ENCODE measurements around the gene RNF43.
A peak's percentile ranks its signal among the peaks of the same experiment; 100 is the strongest.
"Not testable (repeated sequence)": the region's sequence is repeated elsewhere in the genome, so short reads cannot be mapped to it uniquely, and the experiment has no call there.

The RNF43 gene

DNA sequence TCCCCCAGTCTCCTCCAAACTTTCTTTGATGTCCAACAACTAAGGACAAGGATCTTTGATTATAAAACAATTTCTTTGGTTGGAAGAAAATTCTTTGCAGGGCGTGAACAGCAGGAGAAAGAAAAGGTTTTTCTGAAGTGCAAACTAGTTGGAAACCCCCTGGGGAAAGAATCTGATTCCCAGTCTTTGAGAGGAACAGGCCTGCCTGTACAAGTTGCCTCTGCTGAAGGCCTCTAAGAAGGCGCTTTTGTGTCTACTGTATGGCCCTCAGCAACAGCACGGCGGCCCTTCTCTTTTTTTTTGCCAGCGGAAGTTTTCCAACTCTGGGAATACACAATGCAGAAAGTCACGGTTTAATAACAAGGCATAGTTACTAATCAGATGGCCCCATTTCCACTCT, 14.0 kb downstream of the RNF43 start:
- no peak for DNase-seq

DNA sequence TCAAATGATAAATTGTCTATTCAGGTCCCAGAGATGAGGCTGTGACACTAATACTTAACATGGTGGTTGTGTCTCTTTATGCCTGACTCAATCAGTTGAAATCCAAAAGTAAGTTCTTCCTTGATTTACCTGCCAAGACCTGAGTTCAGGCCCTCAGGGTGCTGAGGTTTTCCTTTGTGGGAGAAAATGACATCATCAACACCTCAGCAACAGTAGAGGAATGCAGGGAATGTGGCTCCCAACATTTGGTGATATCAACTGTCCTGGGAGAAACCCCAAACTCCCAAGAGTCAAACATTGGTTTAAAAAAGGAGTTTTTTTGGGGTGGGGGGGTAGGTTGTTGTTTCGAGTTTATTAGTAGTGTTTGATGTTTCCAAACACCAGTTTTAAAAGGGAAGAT, 14.7 kb downstream of the RNF43 start:
- no peak for DNase-seq

DNA sequence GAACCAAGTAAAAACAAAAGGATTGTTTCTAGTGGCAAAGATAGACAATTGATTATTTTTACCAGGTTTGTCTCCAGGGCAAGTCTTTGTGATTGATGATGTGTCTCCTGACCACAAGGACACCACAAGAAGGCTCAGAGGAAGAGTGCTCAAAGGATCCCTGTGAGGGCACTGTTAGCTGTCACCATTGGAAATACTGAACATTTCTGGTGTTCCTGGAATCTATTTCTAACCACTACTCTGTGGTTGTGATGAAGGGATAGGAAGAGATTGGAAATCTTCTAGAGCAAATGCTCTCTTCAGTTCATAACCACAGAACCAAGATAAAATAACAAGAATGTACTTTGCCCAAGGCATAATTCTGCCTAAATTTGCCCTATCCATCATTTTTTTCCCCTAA, 15.3 kb downstream of the RNF43 start:
- no peak for DNase-seq

DNA sequence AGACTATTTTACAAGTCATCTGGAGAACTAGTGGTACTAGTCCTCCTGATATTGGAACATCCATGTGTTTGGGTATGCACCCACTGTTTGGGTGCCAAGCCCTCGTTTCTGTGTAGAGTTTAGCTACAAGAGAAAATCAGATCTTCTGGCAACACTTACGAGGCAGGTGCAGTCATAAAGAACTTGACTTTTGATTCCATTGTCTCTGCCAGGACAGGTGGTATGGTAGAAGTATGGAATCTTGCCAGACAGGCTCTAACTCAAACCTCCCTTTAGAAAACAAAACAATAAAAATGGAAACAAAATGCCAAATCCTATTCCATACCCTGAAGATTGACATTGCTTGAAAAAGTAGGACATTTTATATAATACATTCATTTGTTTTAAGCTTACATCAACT, 16.0 kb downstream of the RNF43 start:
- DNase-seq, result no peak

DNA sequence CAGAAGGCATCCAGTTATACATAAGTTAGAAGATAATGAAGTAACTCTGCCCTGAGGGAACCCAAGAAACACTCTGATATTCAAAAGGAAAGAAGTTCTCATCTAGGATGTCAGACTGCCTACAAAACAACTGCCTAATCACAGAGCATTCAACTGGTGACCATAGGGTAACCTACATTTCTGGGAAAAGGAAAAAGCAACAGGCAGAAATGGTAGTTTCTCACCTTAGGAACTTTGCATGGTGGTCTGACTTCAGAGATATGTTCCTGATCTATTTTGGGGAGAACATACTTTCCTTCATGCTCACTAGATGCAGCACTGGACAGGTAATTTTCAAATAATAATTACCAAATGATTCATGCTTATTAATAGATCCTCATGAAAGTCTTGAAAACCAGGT, 16.5 kb downstream of the RNF43 start:
- DNase-seq, result no peak

DNA sequence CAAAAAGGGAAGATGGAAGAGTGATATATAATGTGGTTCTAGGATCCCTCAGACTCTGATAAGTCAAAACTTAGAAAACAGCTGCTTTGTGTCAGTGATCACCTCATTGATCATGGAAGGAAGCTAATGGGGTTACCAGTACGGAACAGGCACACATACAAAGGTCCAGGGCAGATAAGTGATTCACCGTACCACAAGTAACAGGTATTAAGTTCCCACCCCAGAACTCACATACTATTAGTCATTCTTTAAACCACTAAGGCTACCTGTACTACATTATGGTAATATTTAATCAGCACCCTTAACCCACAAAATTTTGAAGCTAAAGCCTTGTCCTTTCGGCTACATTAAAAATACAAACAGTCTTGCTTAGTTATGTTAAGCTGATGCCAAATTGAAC, 17.4 kb downstream of the RNF43 start:
- DNase-seq, result no peak

DNA sequence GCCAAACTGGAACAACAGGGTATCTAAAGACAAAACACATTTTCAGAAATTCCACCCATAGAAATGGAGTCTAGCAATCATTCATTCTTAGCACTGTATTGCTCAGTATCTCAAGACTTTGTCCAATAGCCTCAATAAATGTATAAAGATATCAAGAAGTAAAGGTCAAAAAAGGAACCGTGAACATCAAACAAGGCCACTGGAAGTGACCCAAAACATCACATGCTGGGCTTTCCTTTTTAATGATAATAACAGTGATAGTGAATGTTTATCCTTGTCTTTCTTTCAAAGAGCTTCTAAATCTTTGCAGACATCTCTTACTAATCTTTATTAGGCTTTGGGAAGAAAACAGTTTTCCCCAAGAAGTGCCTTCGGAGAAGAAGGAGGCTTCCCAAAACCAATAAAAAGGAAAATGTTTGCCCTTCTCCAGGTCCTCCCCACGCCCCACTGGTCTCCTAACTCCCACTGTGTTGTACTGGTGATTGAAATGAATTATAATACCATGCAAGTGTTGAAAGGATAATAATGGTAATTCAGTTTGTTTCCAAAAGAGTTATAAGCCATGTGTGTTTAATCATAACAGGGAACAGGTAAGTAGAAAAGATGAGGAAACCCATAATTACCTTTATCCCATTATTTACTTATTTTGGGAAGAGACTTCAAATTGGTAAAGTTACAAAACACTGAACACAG, 18.6 kb downstream of the RNF43 start:
- DNase-seq, result no peak

DNA sequence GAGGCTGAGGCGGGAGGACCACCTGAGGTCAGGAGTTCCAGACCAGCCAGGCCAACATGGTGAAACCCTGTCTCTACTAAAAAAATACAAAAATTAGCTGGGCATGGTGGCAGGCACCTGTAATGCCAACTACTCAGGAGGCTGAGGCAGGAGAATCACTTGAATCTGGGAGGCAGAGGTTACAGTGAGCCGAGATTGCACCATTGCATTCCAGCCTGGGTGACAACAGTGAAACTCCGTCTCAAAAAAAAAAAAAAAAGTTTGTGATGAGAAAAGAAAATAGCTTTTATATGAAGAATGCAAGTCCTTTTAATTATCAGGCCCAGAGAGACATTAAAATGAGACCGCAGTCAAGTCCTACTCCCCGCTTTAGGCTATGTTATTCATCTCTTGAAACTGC, 19.9 kb downstream of the RNF43 start:
- DNase-seq, result not testable (repeated sequence)

DNA sequence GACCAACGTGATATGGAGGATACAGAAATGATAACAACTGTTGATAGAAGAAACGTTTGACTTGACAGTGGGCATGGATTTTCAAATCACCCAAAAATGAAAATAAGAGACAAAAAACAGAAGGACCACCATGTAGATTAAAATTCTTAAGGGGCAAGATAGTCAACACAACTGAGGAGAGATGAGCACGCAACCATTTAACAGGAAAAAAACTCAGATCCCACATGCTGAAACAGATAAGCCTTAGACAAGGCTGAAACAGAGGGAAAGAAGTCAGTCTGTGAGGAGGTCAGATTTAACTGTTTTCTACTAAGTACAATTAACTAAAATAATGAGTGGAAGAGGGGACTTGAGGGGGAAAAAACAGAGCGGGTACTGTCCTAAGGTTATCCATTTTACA, 21.2 kb downstream of the RNF43 start:
- no peak for DNase-seq

DNA sequence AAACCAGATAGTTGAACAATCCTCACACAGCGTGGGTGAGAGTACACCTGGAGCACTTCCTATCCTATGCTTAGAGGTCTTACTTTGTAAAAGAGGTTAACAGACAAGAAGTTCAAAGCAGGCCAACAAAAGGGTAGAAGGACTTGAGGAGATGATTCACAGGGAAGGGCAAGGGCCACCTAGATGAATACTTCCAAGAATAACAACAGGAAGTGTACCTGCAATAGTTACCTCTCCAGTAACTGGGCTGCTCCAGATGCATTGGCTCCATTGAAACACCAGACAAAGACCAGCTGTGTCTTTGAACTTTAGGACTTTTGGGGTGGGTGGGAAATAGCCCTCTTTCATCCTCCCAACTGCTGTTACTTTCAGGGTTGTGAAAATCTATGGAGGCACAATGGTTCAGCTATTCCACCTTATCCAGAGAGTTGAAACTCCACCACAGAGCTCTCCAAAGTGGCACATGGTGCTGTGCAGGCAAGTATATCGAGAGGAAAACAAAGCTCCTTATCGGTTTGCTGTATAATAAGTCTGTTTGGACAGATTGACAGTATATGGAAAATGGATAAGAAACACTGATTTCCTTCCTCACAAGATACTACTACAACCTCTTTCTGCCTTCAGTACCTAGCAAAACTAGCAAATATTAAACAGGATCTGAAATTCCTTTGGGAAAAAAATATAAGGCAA, 22.7 kb downstream of the RNF43 start:
- DNase-seq, result no peak

DNA sequence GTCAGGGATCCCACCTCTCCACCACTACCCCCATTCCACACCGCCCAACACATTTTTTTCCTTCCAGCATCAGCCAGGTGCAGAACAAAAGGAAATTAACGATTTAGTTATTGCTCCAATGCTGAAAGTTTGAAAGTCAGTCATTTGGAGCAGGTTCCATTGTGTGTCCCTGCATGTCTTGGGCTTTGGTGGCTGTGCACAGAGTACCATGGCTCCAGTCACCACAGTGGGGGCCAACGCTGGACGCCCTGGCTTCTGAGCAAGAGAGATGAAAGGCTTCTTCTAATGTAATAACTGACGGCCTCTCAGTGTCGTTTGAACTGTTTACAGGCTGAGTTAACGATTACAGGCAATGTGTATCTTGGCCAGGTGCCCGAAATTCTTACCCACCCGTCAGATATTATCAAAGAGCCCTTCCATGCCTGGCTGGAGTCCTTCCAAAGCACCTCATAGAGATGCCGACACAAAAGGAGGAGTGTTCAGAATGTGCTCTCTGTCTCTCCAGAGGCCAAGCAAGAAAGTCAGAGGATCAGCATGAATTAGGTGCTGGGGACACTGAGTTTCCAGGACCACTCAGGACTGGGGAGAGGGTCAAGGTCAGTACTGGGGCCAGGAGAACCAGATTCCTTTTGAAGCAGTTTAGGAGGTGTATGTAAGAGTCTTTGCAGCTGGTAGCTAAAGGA, 25.9 kb downstream of the RNF43 start:
- peak; percentile 53 for DNase-seq

DNA sequence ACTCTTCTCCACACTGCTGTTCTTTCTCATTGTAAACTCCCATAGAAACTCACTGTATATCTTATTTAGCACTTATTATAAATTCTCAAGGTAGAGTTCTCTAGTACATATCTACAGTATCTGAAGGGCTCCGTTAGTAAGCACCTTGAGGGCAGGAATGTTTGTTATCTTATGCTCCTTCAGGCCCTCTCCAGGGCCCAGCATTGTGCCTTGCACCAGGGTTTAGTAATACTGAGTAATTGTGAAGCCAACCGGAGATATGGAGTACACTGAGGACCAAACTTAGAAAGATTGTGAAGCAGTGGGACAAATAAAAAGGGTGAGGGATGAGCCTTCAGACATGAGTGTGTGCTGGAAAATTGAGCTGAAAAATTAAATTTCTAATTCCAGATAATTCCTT, 26.4 kb downstream of the RNF43 start:
- DNase-seq, result no peak

DNA sequence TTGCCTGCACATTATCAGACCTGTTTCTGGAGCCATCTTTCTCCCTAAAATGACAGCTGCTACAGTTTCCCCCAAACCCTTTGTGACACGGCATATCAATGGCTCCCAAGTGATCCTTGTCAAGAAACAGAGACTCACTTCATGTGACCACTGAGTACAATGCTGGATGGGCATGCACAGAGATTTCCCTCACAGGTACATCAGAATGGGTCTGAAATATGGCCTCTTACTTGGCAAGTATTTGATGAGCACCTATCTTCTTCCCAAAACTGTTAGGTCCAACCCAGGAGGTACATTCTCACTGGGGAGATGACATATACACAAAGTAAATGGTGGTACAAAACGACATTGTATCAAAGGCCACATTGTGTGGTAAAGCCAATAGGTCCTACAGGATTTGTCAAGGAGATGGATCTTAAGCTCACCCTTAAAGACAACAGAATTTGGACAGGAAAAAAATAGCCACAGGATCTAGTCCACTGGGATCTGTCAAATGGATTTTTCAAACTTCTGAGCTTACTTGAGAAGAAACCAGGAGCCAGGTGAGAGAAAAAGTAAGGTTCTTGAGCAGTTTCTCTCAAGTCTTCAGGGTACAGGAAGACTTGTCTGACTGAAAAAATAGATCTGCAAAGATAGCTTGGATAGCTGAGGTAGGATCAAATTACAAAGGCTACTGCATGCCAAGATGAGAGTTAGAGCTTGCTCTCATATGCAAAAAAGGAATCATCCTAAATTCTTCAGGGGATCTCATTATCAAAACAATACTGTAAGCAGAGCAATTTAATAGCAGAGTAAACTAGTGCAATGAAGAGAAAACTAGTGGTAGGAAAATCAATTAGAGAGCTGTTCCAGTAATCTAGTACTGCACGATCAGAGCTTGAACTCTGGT, 28.8 kb downstream of the RNF43 start:
- DNase-seq, result no peak

DNA sequence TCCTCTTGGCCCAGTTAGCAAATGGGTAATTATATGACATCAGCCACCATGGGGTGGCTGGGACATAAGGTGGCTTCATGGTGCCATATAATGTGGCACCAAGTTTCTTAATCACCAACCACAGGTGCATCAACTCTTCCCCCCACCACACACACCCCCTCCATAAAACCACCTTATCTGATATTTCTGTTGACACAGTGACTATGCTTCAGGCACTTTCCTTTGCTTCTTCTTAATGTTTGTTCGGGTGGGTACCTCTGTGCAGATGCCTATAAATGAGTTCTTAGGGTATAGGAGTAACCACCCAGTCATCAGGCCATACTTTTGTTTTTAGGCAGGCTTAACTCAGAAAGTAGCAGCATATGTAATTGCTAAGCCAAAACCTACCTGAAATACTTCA, 29.5 kb downstream of the RNF43 start:
- no peak for DNase-seq

DNA sequence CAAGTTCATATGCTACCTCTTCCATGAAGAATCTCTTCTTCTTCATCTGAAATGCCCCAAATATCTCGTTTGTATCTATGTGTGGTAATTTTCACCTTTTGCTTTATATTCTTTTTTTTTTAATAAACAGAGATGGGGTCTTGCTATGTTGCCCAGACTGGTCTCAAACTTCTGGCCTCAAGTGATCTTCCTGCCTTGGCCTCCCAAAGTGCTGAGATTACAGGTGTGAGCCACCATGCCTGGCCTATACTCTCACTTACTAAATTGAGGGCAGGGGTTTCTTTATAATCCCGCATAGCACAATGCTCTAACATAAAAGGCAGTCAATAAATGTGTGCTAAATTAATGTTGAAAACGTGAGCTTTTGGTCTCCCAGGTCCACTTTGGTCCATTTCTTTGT, 30.6 kb downstream of the RNF43 start:
- no peak for DNase-seq

DNA sequence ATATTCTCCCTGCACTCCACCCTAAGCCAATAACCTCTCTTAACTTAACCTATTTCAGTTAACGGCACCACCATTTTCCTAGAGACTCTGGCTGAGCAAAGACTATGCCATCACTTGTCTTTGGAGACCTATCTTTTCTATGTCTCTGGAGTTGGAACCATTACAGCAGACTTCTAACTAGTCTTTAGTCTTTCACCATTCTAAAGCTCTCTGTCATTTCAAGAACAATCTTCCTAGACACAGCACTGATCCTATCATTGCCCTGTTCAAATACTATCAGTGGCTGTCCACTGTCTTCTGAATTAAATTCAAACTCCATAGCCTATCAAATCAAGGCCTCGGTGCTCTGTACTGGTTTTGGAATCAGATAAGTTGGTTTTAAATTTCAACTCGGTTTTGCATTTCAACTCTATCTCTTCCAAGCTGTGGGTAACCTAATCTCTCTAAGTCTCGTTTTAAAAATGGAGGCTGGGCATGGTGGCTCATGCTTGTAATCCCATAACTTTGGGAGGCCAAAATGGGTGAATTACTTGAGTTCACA, 31.9 kb downstream of the RNF43 start:
- DNase-seq, result no peak

DNA sequence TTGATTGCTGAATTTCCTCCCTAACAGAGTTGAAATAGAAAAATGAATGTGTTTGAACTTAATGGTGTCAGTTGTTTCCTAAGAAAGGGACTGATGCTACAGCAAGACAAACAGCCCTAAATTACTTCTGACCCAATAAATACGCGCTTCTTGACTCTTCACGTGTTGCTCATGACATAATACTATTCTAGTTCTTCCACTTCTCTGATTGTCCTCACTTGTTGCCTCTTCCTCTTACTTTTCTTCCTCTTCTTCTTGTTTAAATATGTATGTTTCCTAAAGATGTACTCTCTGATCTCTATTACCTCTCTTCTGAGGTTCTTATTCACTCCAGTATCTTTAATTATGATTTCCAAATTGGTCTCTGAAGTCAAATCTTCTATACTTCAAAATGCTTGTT, 32.4 kb downstream of the RNF43 start:
- no peak for DNase-seq

DNA sequence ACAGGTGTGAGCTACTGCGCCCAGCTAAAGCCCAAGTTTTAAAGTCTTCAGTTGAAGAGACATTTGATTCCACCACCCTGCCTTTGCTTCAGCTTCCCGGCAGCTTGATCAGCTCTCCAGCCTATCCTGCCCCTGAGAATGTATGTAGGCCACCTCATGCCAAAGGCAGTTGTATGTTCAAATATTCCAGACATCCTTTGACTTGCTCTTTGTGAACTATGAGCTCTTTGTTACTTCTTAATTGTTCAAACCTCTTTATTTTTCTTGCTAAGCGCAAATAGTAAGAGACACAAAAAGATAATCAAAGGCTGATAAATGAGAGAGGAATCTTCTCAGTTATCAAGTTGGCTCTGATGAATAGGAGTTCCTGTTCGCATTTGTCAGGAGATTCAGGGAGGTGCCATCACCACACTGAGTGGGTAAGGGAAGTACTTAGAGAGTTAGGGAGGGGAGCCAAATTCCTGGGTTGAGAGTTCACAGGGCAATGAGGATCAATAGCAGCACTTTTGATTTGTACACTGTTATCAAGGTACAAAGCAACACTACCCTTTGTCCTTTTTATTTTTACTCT, 33.4 kb downstream of the RNF43 start:
- DNase-seq, result no peak

DNA sequence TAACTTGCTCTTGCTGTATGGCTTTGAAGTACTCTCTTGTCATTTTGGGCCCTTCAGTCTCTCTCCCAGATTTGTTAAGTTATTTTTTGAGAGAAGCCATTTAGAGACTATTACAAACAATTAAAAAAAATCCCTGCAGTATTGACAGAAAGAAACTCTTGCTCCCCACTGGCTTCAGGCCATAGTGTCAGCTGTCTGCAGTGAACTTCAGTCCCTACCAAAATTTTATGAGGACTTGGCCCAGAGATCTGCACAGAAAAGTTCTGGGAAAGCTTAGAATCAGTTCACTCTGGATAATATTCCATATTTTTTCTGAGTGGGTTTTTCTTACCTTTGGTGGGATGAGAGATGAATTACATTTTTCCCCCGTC, 34.5 kb downstream of the RNF43 start:
- no peak for DNase-seq

DNA sequence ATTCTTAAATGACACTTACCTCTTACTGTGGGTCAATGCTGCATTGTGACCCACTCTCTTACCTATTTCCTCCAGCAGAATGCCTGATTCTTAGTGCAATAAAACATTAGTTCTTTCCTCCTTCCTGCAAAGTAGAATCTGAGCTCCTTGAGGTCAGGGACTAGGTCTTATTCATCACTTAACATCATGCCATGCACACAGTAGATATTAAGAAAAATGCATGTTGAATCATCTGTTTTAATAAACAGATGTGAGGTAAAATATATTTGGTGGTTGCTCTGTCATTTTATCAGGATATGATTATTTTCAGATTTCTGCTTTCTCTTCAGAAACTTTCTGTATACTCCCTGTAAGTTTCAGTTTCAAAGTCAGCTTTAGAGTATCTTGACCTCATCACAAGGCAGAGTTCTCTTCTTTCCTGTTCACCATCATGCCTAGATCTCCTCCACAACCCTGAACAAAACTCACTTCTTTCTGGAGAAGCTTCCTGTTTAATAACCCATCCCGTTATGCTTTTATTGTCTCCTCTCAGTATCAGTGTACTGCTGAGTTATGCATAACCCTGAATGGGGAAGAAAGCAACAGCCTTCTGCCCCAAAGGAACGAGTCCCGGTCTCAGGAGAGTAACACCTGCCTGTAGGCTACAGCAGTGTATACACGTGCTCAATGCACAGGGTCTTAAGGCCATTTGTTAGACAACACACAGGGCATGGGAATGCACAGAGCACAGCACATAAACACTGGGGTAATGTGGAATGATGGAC, 35.0 kb downstream of the RNF43 start:
- DNase-seq, result no peak

DNA sequence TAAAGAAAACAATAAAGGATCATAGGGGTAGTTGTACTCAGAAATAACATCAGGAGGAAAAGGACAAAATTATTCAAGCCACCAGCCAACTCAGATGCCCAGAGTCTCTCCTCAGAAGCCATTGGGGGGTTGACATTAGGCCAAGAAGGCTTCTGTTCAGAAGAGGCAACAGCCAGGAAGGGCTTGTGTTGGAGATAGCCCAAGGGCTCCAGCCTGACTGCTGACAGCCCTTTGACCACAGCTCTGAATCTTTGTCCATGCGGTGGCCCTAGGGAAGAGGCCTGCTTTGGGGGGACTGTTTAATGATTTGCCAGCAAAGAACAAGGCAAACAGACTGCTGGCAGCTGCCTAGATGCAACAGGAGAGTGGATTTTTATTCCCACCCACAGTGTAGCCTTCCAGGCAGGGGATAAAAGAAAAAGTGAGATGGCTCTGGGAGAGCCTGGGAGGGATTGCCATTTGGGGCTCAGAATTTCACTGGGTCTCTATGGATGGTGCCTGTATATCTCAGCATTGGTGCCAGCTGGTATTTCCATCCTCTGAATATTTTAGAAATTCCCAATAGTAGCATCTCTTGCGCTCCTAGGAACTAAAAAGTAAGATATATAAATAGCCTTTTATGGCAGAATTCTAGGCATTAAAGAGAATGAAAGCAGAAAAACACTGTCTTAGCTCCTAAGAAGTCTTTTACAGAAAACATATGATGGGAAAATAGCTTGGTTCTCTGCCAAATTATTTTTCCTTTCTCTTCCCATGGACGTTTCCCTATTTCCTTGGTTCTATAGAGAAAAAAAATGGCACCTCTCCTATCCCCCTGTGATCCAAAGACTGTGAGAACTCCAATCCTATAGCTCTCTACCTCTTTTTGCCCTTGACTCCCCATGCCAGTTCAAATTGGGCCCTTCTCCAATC, 36.0 kb downstream of the RNF43 start:
- no peak for DNase-seq

All from NCI-H1436 treated with DMSO at 0.1 percent for 48 hours (cell line).